WTC11 (cell line): ENCODE data around the gene ZNF189. TPM values are rescaled to one million over a fixed set of nuclear protein-coding genes. Genes with fewer than 3 reads are reported as not detected.
"Not testable (repeated sequence)": the region's sequence is repeated elsewhere in the genome, so short reads cannot be mapped to it uniquely, and the experiment has no call there.

Experiments
- ATAC-seq: fragments of 200-7000 bp; cut with Tn5 transposase; 2 replicates; pipeline ENCODE4 v1.10.0; 2021; ENCODE audit warnings: mild to moderate bottlenecking, moderate library complexity
- CTCF ChIA-PET: fragments of 300-600 bp; sonication (Branson Sonifier 250); formaldehyde crosslinking; loops from one replicate; lab custom pipeline; 2021; ENCODE audit warnings: antibody characterized with exemption; lab: Charles Lee
- POLR2A ChIA-PET: fragments of 350-600 bp; sonication (Branson Sonifier 250); formaldehyde crosslinking; loops from one replicate; lab custom pipeline; 2021; ENCODE audit warnings: antibody characterized with exemption; lab: Charles Lee
- DNase-seq: peaks from one replicate; pipeline ENCODE4 v3.0.0; 2021; ENCODE audit warnings: low spot score
- H3K27ac Mint-ChIP-seq: 2 replicates; pipeline ENCODE4 v1.8.0; 2021; ENCODE audit warnings: mixed read lengths
- H3K27me3 Mint-ChIP-seq: 2 replicates; pipeline ENCODE4 v1.8.0; 2021; ENCODE audit warnings: low read depth, mild to moderate bottlenecking, moderate library complexity, mixed read lengths
- H3K36me3 Mint-ChIP-seq: 2 replicates; pipeline ENCODE4 v1.8.0; 2021; ENCODE audit warnings: mixed read lengths
- H3K4me1 Mint-ChIP-seq: 2 replicates; pipeline ENCODE4 v1.8.0; 2022; ENCODE audit warnings: mixed read lengths
- H3K4me3 Mint-ChIP-seq: 2 replicates; pipeline ENCODE4 v1.8.0; 2021; ENCODE audit warnings: mild to moderate bottlenecking, moderate library complexity, mixed read lengths
- H3K9me3 Mint-ChIP-seq: 2 replicates; pipeline ENCODE4 v1.8.0; 2021; ENCODE audit warnings: mixed read lengths
- ATF3 ChIP-seq: sonication (generic); formaldehyde crosslinking; conservative IDR thresholded peaks from 2 replicates; pipeline ENCODE4 v1.8.1; 2022; ENCODE audit warnings: mild to moderate bottlenecking, missing genetic modification reagents
- CBFB ChIP-seq: sonication (generic); formaldehyde crosslinking; IDR thresholded peaks from 2 replicates; pipeline ENCODE4 v1.8.1; 2022; ENCODE audit warnings: mild to moderate bottlenecking, low read depth, missing genetic modification reagents
- CTCF ChIP-seq: fragments of 200-600 bp; IDR thresholded peaks from 2 replicates; pipeline ENCODE4 v1.8.0; 2022; ENCODE audit warnings: antibody characterized with exemption
- E2F1 ChIP-seq: sonication (generic); formaldehyde crosslinking; IDR thresholded peaks from 2 replicates; pipeline ENCODE4 v1.8.0; 2022; ENCODE audit warnings: mild to moderate bottlenecking, missing genetic modification reagents
- E2F5 ChIP-seq: sonication (generic); formaldehyde crosslinking; IDR thresholded peaks from 2 replicates; pipeline ENCODE4 v1.8.1; 2022; ENCODE audit warnings: mild to moderate bottlenecking, moderate library complexity, missing genetic modification reagents
- ELF4 ChIP-seq: sonication (generic); formaldehyde crosslinking; IDR thresholded peaks from 2 replicates; pipeline ENCODE4 v1.8.1; 2022; ENCODE audit warnings: low read depth, mild to moderate bottlenecking, moderate library complexity, missing genetic modification reagents
- GABPB1 ChIP-seq: sonication (generic); formaldehyde crosslinking; IDR thresholded peaks from 2 replicates; pipeline ENCODE4 v1.8.1; 2023; ENCODE audit warnings: mild to moderate bottlenecking, missing genetic modification reagents
- GRHL2 ChIP-seq: fragments of 250-450 bp; sonication (Bioruptor Pico); IDR thresholded peaks from 2 replicates; pipeline ENCODE4 v1.8.0; 2022; ENCODE audit warnings: mild to moderate bottlenecking, moderate library complexity; ENCODE audit not compliant: insufficient replicate concordance, severe bottlenecking
- JUN ChIP-seq: sonication (generic); formaldehyde crosslinking; IDR thresholded peaks from 2 replicates; pipeline ENCODE4 v1.8.0; 2023; ENCODE audit warnings: mild to moderate bottlenecking, missing genetic modification reagents
- NR3C1 ChIP-seq: sonication (generic); formaldehyde crosslinking; conservative IDR thresholded peaks from 2 replicates; pipeline ENCODE4 v1.8.1; 2023; ENCODE audit warnings: low read depth, mild to moderate bottlenecking, missing genetic modification reagents
- PRDM15 ChIP-seq: sonication (generic); formaldehyde crosslinking; IDR thresholded peaks from 2 replicates; pipeline ENCODE4 v1.8.0; 2022; ENCODE audit warnings: missing genetic modification reagents
- PRRX2 ChIP-seq: fragments of 250-450 bp; sonication (Bioruptor Pico); IDR thresholded peaks from 2 replicates; pipeline ENCODE4 v1.8.0; 2021; ENCODE audit warnings: mild to moderate bottlenecking
- TEAD1 ChIP-seq: sonication (generic); formaldehyde crosslinking; IDR thresholded peaks from 2 replicates; pipeline ENCODE4 v1.8.0; 2022; ENCODE audit warnings: mild to moderate bottlenecking, missing genetic modification reagents
- TP53 ChIP-seq: sonication (generic); formaldehyde crosslinking; IDR thresholded peaks from 2 replicates; pipeline ENCODE4 v1.8.1; 2023; ENCODE audit warnings: mild to moderate bottlenecking, missing genetic modification reagents
- ZBTB21 ChIP-seq: sonication (generic); formaldehyde crosslinking; IDR thresholded peaks from 2 replicates; pipeline ENCODE4 v1.8.1; 2023; ENCODE audit warnings: mild to moderate bottlenecking, missing genetic modification reagents, borderline replicate concordance
- ZBTB43 ChIP-seq: sonication (generic); formaldehyde crosslinking; IDR thresholded peaks from 2 replicates; pipeline ENCODE4 v1.8.1; 2023; ENCODE audit warnings: mild to moderate bottlenecking, missing genetic modification reagents
- ZNF423 ChIP-seq: fragments of 250-450 bp; sonication (Bioruptor Pico); IDR thresholded peaks from 2 replicates; pipeline ENCODE4 v2.1.2; 2022; ENCODE audit warnings: mild to moderate bottlenecking, moderate library complexity
- ZNF425 ChIP-seq: fragments of 250-450 bp; sonication (Bioruptor Pico); conservative IDR thresholded peaks from 2 replicates; pipeline ENCODE4 v1.9.0; 2021; ENCODE audit warnings: mild to moderate bottlenecking
- ZNF671 ChIP-seq: fragments of 250-450 bp; sonication (Bioruptor Pico); IDR thresholded peaks from 2 replicates; pipeline ENCODE4 v1.8.0; 2021; ENCODE audit warnings: mild to moderate bottlenecking
- total RNA-seq: library from RNA; stranded (reverse); gene quantifications from 3 replicates; pipeline ENCODE4 v1.2.3, GENCODE V29; 2021

ZNF189 gene
- total RNA-seq, 1 experiment from 2014 or later, result 10.3 TPM

GRCh38 chr9:101383361-101383760 lies 15.3 kb upstream of the ZNF189 start (continued):
- no peak for TF ChIP-seq TP53 (CRISPR knock-in tag)
- TF ChIP-seq TEAD1 (CRISPR knock-in tag), result no peak
- no peak for TF ChIP-seq JUN (CRISPR knock-in tag)
- TF ChIP-seq PRRX2, result no peak
- TF ChIP-seq NR3C1 (CRISPR knock-in tag), result no peak
- TF ChIP-seq ZNF425 (CRISPR knock-in tag), result no peak
- TF ChIP-seq ELF4 (CRISPR knock-in tag), result no peak
- no peak for TF ChIP-seq CBFB (CRISPR knock-in tag)
- no peak for TF ChIP-seq ZNF423 (CRISPR knock-in tag)
- TF ChIP-seq E2F5 (CRISPR knock-in tag), result no peak
- no peak for TF ChIP-seq GRHL2 (CRISPR knock-in tag)
- TF ChIP-seq ZBTB21 (CRISPR knock-in tag), result no peak
- TF ChIP-seq E2F1 (CRISPR knock-in tag), result no peak

GRCh38 chr9:101384873-101385536 lies 13.6 kb upstream of the ZNF189 start, which contains the start of gene BAAT:
TSS of gene BAAT (minus strand) at chr9:101385006. CDS start at chr9:101371404, 13,602 bp downstream.
- H3K36me3 Mint-ChIP-seq, result peaks cover 48% of the 10 kb centered on the region
- H3K27me3 Mint-ChIP-seq, H3K4me3 Mint-ChIP-seq, ATAC-seq, H3K27ac Mint-ChIP-seq, DNase-seq, POLR2A ChIA-PET: not testable (repeated sequence)
- peaks cover 23% of the 10 kb centered on the region for H3K9me3 Mint-ChIP-seq
- CTCF ChIA-PET, result interaction anchor here (1.6 kb wide), 1 partner anchor 64 kb away, joined by 5 read pairs; no protein-coding TSS in a partner anchor
- peaks cover 31% of the 10 kb centered on the region for H3K4me1 Mint-ChIP-seq

- H3K4me3 Mint-ChIP-seq, result no peak overlapping the region
- H3K4me1 Mint-ChIP-seq, result peaks cover 28% of the 10 kb centered on the region
- H3K27ac Mint-ChIP-seq, result peak overlapping the region; percentile 93
- H3K9me3 Mint-ChIP-seq, result peaks cover 29% of the 10 kb centered on the region
- H3K27me3 Mint-ChIP-seq, result no peaks in the 10 kb centered on the region
- ChIA-PET CTCF (interaction anchor here (0.8 to 2.6 kb wide), 19 partner anchors 11 to 786 kb away, joined by 3 to 24 read pairs (median 4); partner anchors contain the start of genes MRPL50 and ZNF189), POLR2A (interaction anchor here (1.4 kb wide), 1 partner anchor 11 kb away, joined by 7 read pairs; the partner anchor contains the start of genes MRPL50 and ZNF189)
- DNase-seq (no peak), ATAC-seq (peak; percentile 94)
- peaks cover 66% of the 10 kb centered on the region for H3K36me3 Mint-ChIP-seq
- TF ChIP-seq ATF3 (CRISPR knock-in tag) (no peak), PRDM15 (CRISPR knock-in tag) (no peak), ZNF671 (CRISPR knock-in tag) (0 out of 2 replicates have a peak, but pooled peaks have one; percentile 29), CTCF (peak; percentile 32), ZBTB43 (no peak), GABPB1 (CRISPR knock-in tag) (peak; percentile 19; the same call in 1 of the 2 replicates)
Observed at GRCh38 chr9:101387871-101388506, 10.7 kb upstream of the ZNF189 start.
